CD4-positive, alpha-beta T cell (primary cell): ENCODE results near the gene TTC14. TPM values are rescaled to one million over a fixed set of nuclear protein-coding genes. Genes with fewer than 3 reads are reported as not detected.

Experiments used
- ATAC-seq: fragments of 200-7000 bp; cut with Tn5 transposase; one replicate; pipeline ENCODE4 v1.10.0; 2022; ENCODE audit warnings: mild to moderate bottlenecking; ENCODE audit not compliant: poor library complexity
- CTCF ChIA-PET: fragments of 350-600 bp; sonication (Branson Sonifier 250); formaldehyde crosslinking; loops from one replicate; lab custom pipeline; 2021; ENCODE audit warnings: antibody characterized with exemption, inconsistent platforms; lab: Charles Lee
- POLR2A ChIA-PET: fragments of 350-600 bp; sonication (Branson Sonifier 250); formaldehyde crosslinking; loops from one replicate; lab custom pipeline; 2021; ENCODE audit warnings: antibody characterized with exemption, inconsistent platforms; lab: Charles Lee
- DNase-seq, 14 experiments: peaks; one replicate each; pipeline ENCODE4 v3.0.0-alpha.2; 2013 to 2020; ENCODE audit warnings: mixed read lengths in 2 of 14
- H3K27ac ChIP-seq, 2 donors: one replicate each; pipeline versions ENCODE4 v1.5.1 to v1.7.0; 2013; ENCODE audit warnings: low read length in 2 of 2, low read depth in 1 of 2, mild to moderate bottlenecking in 1 of 2
- H3K27me3 ChIP-seq, 2 experiments: 1 replicate in 1 of 2; 2 replicates in 1 of 2; pipeline versions ENCODE4 v1.6.1 to v1.7.0; 2013; ENCODE audit warnings: low read length in 2 of 2, control low read depth in 1 of 2, mild to moderate bottlenecking in 1 of 2, moderate library complexity in 1 of 2; ENCODE audit not compliant: insufficient read depth in 2 of 2, control insufficient read depth in 1 of 2
- H3K36me3 ChIP-seq: one replicate; pipeline ENCODE4 v1.6.1; 2013; ENCODE audit warnings: low read length, control low read depth; ENCODE audit not compliant: insufficient read depth
- H3K4me1 ChIP-seq: one replicate; pipeline ENCODE4 v1.6.1; 2013; ENCODE audit warnings: low read length, control low read depth; ENCODE audit not compliant: insufficient read depth
- H3K4me3 ChIP-seq: one replicate; pipeline ENCODE4 v1.5.1; 2013; ENCODE audit warnings: mild to moderate bottlenecking, low read length, moderate library complexity
- H3K9me3 ChIP-seq, 2 experiments: 1 replicate in 1 of 2; 2 replicates in 1 of 2; pipeline versions ENCODE4 v1.6.1 to v1.7.0; 2013; ENCODE audit warnings: low read length in 2 of 2, mild to moderate bottlenecking in 2 of 2, control low read depth in 1 of 2, moderate library complexity in 1 of 2; ENCODE audit not compliant: control insufficient read depth in 1 of 2, insufficient read depth in 1 of 2
- H3K27ac Mint-ChIP-seq: one replicate; pipeline ENCODE4 v1.8.0; 2020; ENCODE audit warnings: mixed read lengths
- H3K27me3 Mint-ChIP-seq: one replicate; pipeline ENCODE4 v1.8.0; 2021; ENCODE audit warnings: mixed read lengths
- H3K36me3 Mint-ChIP-seq: one replicate; pipeline ENCODE4 v1.8.0; 2021; ENCODE audit warnings: low read depth, mixed read lengths
- H3K4me1 Mint-ChIP-seq: one replicate; pipeline ENCODE4 v1.8.0; 2021; ENCODE audit warnings: low read depth, mixed read lengths
- H3K4me3 Mint-ChIP-seq: one replicate; pipeline ENCODE4 v1.8.0; 2020; ENCODE audit warnings: mild to moderate bottlenecking, mixed read lengths
- H3K9me3 Mint-ChIP-seq: one replicate; pipeline ENCODE4 v1.8.0; 2020; ENCODE audit warnings: mixed read lengths
- CTCF ChIP-seq: fragments of 200-600 bp; IDR thresholded peaks from one replicate; pipeline ENCODE4 v1.8.0; 2022; ENCODE audit warnings: antibody characterized with exemption, mild to moderate bottlenecking
- intact Hi-C, 2 experiments: fragments of 100-400 bp; cut with DNase I in 1 of 2; cut with micrococcal nuclease in 1 of 2; formaldehyde crosslinking; loops; one replicate each; pipeline versions ENCODE4 v1.15.1 to v1.9.0; 2023 to 2025; cut with DNase I, micrococcal nuclease
- total RNA-seq, 174 experiments: library from RNA in 2 of 174; stranded (reverse) in 2 of 174; gene quantifications; one replicate each; pipeline ENCODE4 v1.2.3 and lab custom pipeline; 2021 to 2026

TTC14 gene
- total RNA-seq, 2 experiments from 2014 or later = 79.0 to 84.4 TPM

GRCh38 chr3:180626844-180627243, 24.9 kb downstream of the TTC14 start:
- DNase-seq (no peak), ATAC-seq (no peak)
- Histone ChIP-seq H3K36me3 (peaks cover 6% of the 10 kb centered on the region), H3K9me3 (no peaks in the 10 kb centered on the region), H3K4me1 (no peaks in the 10 kb centered on the region), H3K4me3 (no peak overlapping the region), H3K27ac (no peak overlapping the region), H3K27me3 (no peaks in the 10 kb centered on the region)
- ChIA-PET POLR2A (no interaction called here), CTCF (no interaction called here)
- peaks cover 41% of the 10 kb centered on the region for H3K36me3 Mint-ChIP-seq
- no peaks in the 10 kb centered on the region for H3K27me3 Mint-ChIP-seq
- H3K4me1 Mint-ChIP-seq = peaks cover 10% of the 10 kb centered on the region
- no peak overlapping the region for H3K4me3 Mint-ChIP-seq
- TF ChIP-seq CTCF = no peak
- no peaks in the 10 kb centered on the region for H3K9me3 Mint-ChIP-seq
- no peak overlapping the region for H3K27ac Mint-ChIP-seq
- intact Hi-C loops = no loop called here

- ATAC-seq (no peak), DNase-seq (no peak)
- Mint-ChIP-seq H3K4me1 (peaks cover 3% of the 10 kb centered on the region), H3K4me3 (no peak overlapping the region), H3K9me3 (no peaks in the 10 kb centered on the region), H3K27ac (no peak overlapping the region), H3K36me3 (peaks cover 13% of the 10 kb centered on the region), H3K27me3 (peaks cover 24% of the 10 kb centered on the region)
- ChIA-PET CTCF (no interaction called here), POLR2A (no interaction called here)
- no peak for TF ChIP-seq CTCF
- no peaks in the 10 kb centered on the region for H3K4me1 ChIP-seq
- H3K27ac ChIP-seq = no peak overlapping the region
- H3K9me3 ChIP-seq = no peaks in the 10 kb centered on the region
- H3K36me3 ChIP-seq = peaks cover 3% of the 10 kb centered on the region
- intact Hi-C loops = no loop called here
- H3K4me3 ChIP-seq = no peak overlapping the region
- H3K27me3 ChIP-seq = peaks cover 12 to 17% of the 10 kb centered on the region in 2 experiments
These were observed 28.4 kb downstream of the TTC14 start for GRCh38 chr3:180630371-180630770.

GRCh38 chr3:180631317-180631716, 29.4 kb downstream of the TTC14 start:
- Mint-ChIP-seq H3K27ac (no peak overlapping the region), H3K27me3 (peaks cover 34% of the 10 kb centered on the region), H3K4me3 (no peak overlapping the region), H3K4me1 (no peaks in the 10 kb centered on the region), H3K9me3 (no peaks in the 10 kb centered on the region), H3K36me3 (peaks cover 4% of the 10 kb centered on the region)
- DNase-seq (no peak), ATAC-seq (no peak)
- intact Hi-C loops = no loop called here
- Histone ChIP-seq H3K4me3 (no peak overlapping the region), H3K27ac (no peak overlapping the region), H3K27me3 (peaks cover 20 to 22% of the 10 kb centered on the region in 2 experiments), H3K4me1 (no peaks in the 10 kb centered on the region), H3K36me3 (no peaks in the 10 kb centered on the region), H3K9me3 (no peaks in the 10 kb centered on the region)
- ChIA-PET POLR2A (no interaction called here), CTCF (no interaction called here)
- TF ChIP-seq CTCF = no peak
